Breast epithelium (tissue), 3 donors: ENCODE results near the gene CCNYL1.

Experiments
- POLR2A ChIP-seq: fragments of 450-650 bp; IDR thresholded peaks from one replicate; pipeline ENCODE4 v1.6.1; 2016; ENCODE audit warnings: antibody characterized with exemption, mild to moderate bottlenecking, moderate library complexity
- TF ChIP-seq, protein P1 (sequence below), 3 donors: fragments of 450-650 bp; IDR thresholded peaks; one replicate each; pipeline ENCODE4 v1.5.1; 2016 to 2017; ENCODE audit warnings: antibody characterized with exemption in 3 of 3, mild to moderate bottlenecking in 3 of 3, moderate library complexity in 3 of 3

DNA sequence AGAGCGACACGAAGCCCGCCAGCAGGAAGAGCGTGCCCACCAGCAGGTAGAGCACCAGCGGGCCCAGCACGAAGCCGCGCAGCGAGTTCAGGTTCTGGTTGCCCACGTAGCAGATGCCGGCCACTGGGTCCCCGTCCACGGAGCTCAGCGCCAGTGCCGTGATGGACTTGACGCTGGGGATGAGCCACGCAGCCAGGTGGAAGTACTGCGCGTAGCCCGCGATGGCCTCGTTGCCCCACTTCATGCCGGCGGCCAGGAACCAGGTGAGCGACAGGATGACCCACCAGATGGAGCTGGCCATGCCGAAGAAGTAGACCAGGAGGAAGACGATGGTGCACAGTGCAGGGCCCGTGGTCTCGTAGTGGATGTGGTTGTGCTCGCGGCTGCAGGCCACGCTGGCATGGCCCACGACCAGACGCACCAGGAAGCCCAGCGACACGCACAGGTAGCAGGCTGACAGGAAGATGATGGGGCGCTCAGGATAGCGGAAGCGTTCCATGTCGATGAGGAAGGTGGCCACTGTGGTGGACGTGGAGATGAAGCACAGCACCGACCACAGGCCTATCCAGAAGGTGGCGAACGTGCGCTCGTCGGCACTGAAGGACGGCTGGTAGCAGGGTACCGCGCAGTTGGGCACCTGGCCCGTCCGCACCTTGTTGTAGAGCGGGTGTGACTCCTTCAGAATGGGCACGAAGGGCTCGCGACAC is 56.2 kb downstream of the CCNYL1 start:
- TF ChIP-seq, protein P1, sequence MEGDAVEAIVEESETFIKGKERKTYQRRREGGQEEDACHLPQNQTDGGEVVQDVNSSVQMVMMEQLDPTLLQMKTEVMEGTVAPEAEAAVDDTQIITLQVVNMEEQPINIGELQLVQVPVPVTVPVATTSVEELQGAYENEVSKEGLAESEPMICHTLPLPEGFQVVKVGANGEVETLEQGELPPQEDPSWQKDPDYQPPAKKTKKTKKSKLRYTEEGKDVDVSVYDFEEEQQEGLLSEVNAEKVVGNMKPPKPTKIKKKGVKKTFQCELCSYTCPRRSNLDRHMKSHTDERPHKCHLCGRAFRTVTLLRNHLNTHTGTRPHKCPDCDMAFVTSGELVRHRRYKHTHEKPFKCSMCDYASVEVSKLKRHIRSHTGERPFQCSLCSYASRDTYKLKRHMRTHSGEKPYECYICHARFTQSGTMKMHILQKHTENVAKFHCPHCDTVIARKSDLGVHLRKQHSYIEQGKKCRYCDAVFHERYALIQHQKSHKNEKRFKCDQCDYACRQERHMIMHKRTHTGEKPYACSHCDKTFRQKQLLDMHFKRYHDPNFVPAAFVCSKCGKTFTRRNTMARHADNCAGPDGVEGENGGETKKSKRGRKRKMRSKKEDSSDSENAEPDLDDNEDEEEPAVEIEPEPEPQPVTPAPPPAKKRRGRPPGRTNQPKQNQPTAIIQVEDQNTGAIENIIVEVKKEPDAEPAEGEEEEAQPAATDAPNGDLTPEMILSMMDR (IDR thresholded peaks at IDR 0.05) = peak in 1 of 3 donors; percentile 12
- no peak for TF ChIP-seq POLR2A
